Measurements from ENCODE around the gene EVX1.
A peak's percentile ranks its signal among the peaks of the same experiment; 100 is the strongest.

GRCh38 chr7:27235387-27236311 lies 7.0 kb upstream of the EVX1 start:
- TF ChIP-seq CTCF (conservative IDR thresholded peaks at IDR 0.05; ENCODE audit: low read depth, low read length), result peak; percentile 75
- TF ChIP-seq EZH2 (IDR thresholded peaks at IDR 0.05; ENCODE audit: low read length, unreplicated experiment), result no peak
- TF ChIP-seq EZH2phosphoT487 (IDR thresholded peaks at IDR 0.05; ENCODE audit: borderline replicate concordance, low read length), result no peak

All from PC-3 (cell line).